Stomach (tissue), 4 donors: Measurements from ENCODE around the gene GCKR.

Experiments used
- CTCF ChIP-seq, 7 experiments: fragments of 450-650 bp in 4 of 7; fragments of 200-600 bp in 3 of 7; sonication (generic) in 3 of 7; IDR thresholded peaks; one replicate each; pipeline ENCODE4 v1.5.1; 2016 to 2019; ENCODE audit warnings: antibody characterized with exemption in 7 of 7, control low read depth in 2 of 7, mild to moderate bottlenecking in 1 of 7
- EP300 ChIP-seq: sonication (generic); formaldehyde crosslinking; IDR thresholded peaks from one replicate; pipeline ENCODE4 v1.6.1; 2017; ENCODE audit warnings: antibody characterized with exemption
- POLR2A ChIP-seq, 4 donors: fragments of 450-650 bp; IDR thresholded peaks; one replicate each; pipeline ENCODE4 v1.6.1; 2016; ENCODE audit warnings: antibody characterized with exemption in 4 of 4, control low read depth in 2 of 4, mild to moderate bottlenecking in 1 of 4, moderate library complexity in 1 of 4

DNA sequence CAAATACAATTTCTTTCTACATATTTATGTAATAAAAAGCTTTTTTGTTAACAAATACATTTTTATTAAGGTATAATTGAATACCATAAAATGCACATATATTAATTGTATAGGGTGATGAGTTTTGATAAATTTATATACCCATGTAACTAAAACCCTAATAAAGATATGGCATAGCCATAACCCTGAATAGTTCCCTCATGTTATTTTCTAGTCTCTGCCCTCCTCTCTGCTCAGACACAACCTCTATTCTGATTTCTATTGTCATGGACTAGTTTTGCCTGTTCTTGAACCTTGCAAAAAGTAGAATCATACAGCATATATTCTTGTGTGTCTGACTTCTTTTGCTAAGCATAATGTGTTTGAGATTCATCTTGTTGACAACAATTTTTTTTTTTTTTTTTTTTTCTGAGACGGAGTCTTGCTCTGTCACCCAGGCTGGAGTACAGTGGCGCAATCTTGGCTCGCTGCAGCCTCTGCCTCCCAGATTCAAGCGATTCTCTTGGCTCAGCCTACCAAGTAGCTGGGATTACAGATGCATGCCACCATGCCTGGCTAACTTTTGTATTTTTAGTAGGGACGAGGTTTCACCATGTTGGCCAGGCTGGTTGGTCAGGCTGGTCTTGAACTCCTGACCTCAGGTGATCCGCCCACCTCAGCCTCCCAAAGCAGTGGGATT lies 47.6 kb downstream of the GCKR start:
- no peak for TF ChIP-seq CTCF (IDR thresholded peaks at IDR 0.05)
- no peak for TF ChIP-seq EP300
- no peak for TF ChIP-seq POLR2A (IDR thresholded peaks at IDR 0.05)
